ENCODE results near the gene CAMP. TPM values are rescaled to one million over a fixed set of nuclear protein-coding genes. Genes with fewer than 3 reads are reported as not detected.
"Not testable (repeated sequence)": the region's sequence is repeated elsewhere in the genome, so short reads cannot be mapped to it uniquely, and the experiment has no call there.

CAMP gene
- total and polyA plus RNA-seq, 12 donors, result 0.17 to 0.67 (median 0.56) TPM; not detected in 9

DNA sequence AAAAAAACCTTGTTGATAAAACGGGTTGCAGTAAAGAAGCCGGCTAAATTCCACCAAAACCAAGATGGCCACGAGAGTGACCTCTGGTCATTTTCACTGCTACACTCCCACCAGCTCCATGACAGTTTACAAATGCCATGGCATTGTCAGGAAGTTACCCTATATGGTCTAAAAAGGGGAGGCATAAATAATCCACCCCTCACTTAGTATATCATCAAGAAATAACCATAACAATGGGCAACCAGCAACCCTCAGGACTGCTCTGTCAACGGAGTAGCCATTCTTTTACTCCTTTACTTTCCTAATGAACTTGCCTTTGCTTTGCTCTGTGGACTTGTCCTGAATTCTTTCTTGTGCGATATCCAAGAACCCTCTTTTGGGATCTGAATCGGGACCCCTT, 20.7 kb upstream of the CAMP start:
- 68 to 78% (median 76%) methylated on average over 6 of the region's 6 CpGs for WGBS, 4 donors
- DNase-seq, result no peak
- Histone ChIP-seq H3K4me1 (replicated peaks in 1 of 2) (no peaks in the 10 kb centered on the region), H3K27ac (no peak overlapping the region), H3K27me3 (no peaks in the 10 kb centered on the region), H3K4me3 (no peak overlapping the region), H3K9me3 (replicated peaks in 1 of 3) (no peaks in the 10 kb centered on the region), H3K36me3 (replicated peaks in 1 of 2) (no peaks in the 10 kb centered on the region)
- intact Hi-C loops (cut with DNase I), result no loop called here
- TF ChIP-seq CTCF (IDR thresholded peaks at IDR 0.05) (no peak), POLR2A (IDR thresholded peaks at IDR 0.05) (no peak)

- Histone ChIP-seq H3K9me3 (replicated peaks in 1 of 3) (no peaks in the 10 kb centered on the region), H3K36me3 (replicated peaks in 1 of 2) (no peaks in the 10 kb centered on the region), H3K4me1 (replicated peaks in 1 of 2) (no peaks in the 10 kb centered on the region), H3K27ac (no peak overlapping the region), H3K4me3 (no peak overlapping the region), H3K27me3 (no peaks in the 10 kb centered on the region)
- no peak for TF ChIP-seq CTCF (IDR thresholded peaks at IDR 0.05)
- no peak for TF ChIP-seq POLR2A (IDR thresholded peaks at IDR 0.05)
- 71 to 100% (median 83%) methylated on average over 1 to 3 of the region's 3 CpGs for WGBS, 4 donors
- intact Hi-C loops (cut with DNase I), result no loop called here
- no peak for DNase-seq
These were observed 15.2 kb upstream of the CAMP start for GRCh38 chr3:48208076-48208475.

GRCh38 chr3:48209445-48209844, 13.8 kb upstream of the CAMP start:
- Histone ChIP-seq H3K27me3 (no peaks in the 10 kb centered on the region), H3K4me3 (no peak overlapping the region), H3K27ac (no peak overlapping the region), H3K4me1 (replicated peaks in 1 of 2) (no peaks in the 10 kb centered on the region), H3K36me3 (replicated peaks in 1 of 2) (no peaks in the 10 kb centered on the region), H3K9me3 (replicated peaks in 1 of 3) (no peaks in the 10 kb centered on the region)
- intact Hi-C loops (cut with DNase I), result no loop called here
- WGBS, 4 donors, result 94 to 99% (median 97%) methylated on average over 4 of the region's 4 CpGs
- TF ChIP-seq POLR2A (IDR thresholded peaks at IDR 0.05) (no peak), CTCF (IDR thresholded peaks at IDR 0.05) (no peak)
- no peak for DNase-seq

DNA sequence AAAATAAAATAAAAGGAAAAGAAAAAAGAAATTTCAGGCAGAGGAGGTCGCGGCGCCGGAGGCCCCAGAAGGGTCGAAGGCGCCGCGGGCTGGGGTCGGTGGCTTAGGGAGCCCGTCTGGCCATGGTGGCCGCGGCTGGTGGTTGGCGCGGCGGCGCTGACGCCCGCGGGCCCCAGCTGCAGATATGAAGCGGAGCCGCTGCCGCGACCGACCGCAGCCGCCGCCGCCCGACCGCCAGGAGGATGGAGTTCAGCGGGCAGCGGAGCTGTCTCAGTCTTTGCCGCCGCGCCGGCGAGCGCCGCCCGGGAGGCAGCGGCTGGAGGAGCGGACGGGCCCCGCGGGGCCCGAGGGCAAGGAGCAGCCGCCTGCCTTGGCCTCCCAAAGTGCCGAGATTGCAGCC, 12.8 kb upstream of the CAMP start:
- 78 to 92% (median 88%) methylated on average over 9 to 33 of the region's 48 CpGs for WGBS, 4 donors
- intact Hi-C loops (cut with DNase I), result not testable (repeated sequence)

GRCh38 chr3:48211776-48212175, 11.5 kb upstream of the CAMP start:
- H3K36me3 ChIP-seq (replicated peaks in 1 of 2); H3K27me3 ChIP-seq; H3K4me3 ChIP-seq; DNase-seq; H3K27ac ChIP-seq; intact Hi-C loops (cut with DNase I); H3K9me3 ChIP-seq (replicated peaks in 1 of 3): not testable (repeated sequence)
- 96% methylated on average over 12 to 14 of the region's 36 CpGs; no CpG with 5 or more reads in 2 of the 4 donors for WGBS, 4 donors
- H3K4me1 ChIP-seq (replicated peaks in 1 of 2), result peaks cover 18 to 22% of the 10 kb centered on the region in 2 donors

More for the DNA sequence above, 12.8 kb upstream of the CAMP start:
- not testable (repeated sequence) for DNase-seq; H3K27ac ChIP-seq; H3K36me3 ChIP-seq (replicated peaks in 1 of 2); H3K9me3 ChIP-seq (replicated peaks in 1 of 3); H3K4me1 ChIP-seq (replicated peaks in 1 of 2); H3K27me3 ChIP-seq; H3K4me3 ChIP-seq

Data from adrenal gland (tissue), 12 donors.